Endothelial cell of umbilical vein (primary cell): ENCODE data around the gene HOXB5. TPM values are rescaled to one million over a fixed set of nuclear protein-coding genes. Genes with fewer than 3 reads are reported as not detected.

ENCODE experiments used
- BruUV-seq: library from RNA; stranded (reverse); fragments of 400-500 nt; replicated peaks from 2 replicates; lab custom pipeline; 2021; lab: Mats Ljungman, UMichigan
- CTCF ChIA-PET: fragments of 300-600, 350-600 bp; sonication (Branson Sonifier 250); formaldehyde crosslinking; loops from one replicate; lab custom pipeline; 2021; ENCODE audit warnings: antibody characterized with exemption, inconsistent platforms; lab: Charles Lee
- POLR2A ChIA-PET: fragments of 300-600, 350-600 bp; sonication (Branson Sonifier 250); formaldehyde crosslinking; loops from one replicate; lab custom pipeline; 2021; ENCODE audit warnings: antibody characterized with exemption, inconsistent platforms; lab: Charles Lee
- DNase-seq: peaks from one replicate; pipeline ENCODE4 v3.0.0-alpha.2; 2011; ENCODE audit warnings: low read depth, low spot score
- FAIRE-seq: peaks from 2 replicates; lab custom pipeline; 2011; peaks lifted over from hg19 to GRCh38; lab: Jason Lieb, UNC
- H2AFZ ChIP-seq: 2 replicates; pipeline ENCODE4 v1.6.0; 2012; ENCODE audit warnings: low read depth, low read length, control low read depth, inconsistent platforms
- H3K27ac ChIP-seq: 2 replicates; pipeline ENCODE4 v1.5.1; 2011; ENCODE audit warnings: low read depth, mild to moderate bottlenecking, control low read depth, low read length, moderate library complexity; ENCODE audit not compliant: insufficient read depth
- H3K27me3 ChIP-seq, 2 experiments: 2 replicates each; pipeline versions ENCODE4 v1.6.0 to v1.6.1; 2011; ENCODE audit warnings: low read length in 2 of 2, mixed read lengths in 1 of 2; ENCODE audit not compliant: control insufficient read depth in 2 of 2, insufficient read depth in 2 of 2
- H3K36me3 ChIP-seq, 2 experiments: 2 replicates in 1 of 2; 3 replicates in 1 of 2; pipeline ENCODE4 v1.5.1; 2011; ENCODE audit warnings: low read length in 2 of 2, mild to moderate bottlenecking in 1 of 2, moderate library complexity in 1 of 2; ENCODE audit not compliant: control insufficient read depth in 2 of 2, insufficient read depth in 2 of 2; ENCODE audit errors: extremely low read depth in 1 of 2
- H3K4me1 ChIP-seq: 3 replicates; pipeline ENCODE4 v1.5.1; 2011; ENCODE audit warnings: mild to moderate bottlenecking, low read length; ENCODE audit not compliant: control insufficient read depth, insufficient read depth; ENCODE audit errors: extremely low read depth
- H3K4me2 ChIP-seq: 2 replicates; pipeline ENCODE4 v1.6.1; 2011; ENCODE audit warnings: low read length, control low read depth, mixed read lengths; ENCODE audit not compliant: insufficient read depth
- H3K4me3 ChIP-seq, 3 experiments: fragments of 200-600 bp in 1 of 3; sonication (generic), shearing (Covaris generic) in 1 of 3; replicated peaks in 1 of 3; 2 replicates each; pipeline ENCODE4 v1.5.1; 2011 to 2016; ENCODE audit warnings: control low read depth in 3 of 3, low read length in 3 of 3, mild to moderate bottlenecking in 2 of 3, inconsistent platforms in 1 of 3, low read depth in 1 of 3, moderate library complexity in 1 of 3; ENCODE audit not compliant: insufficient read depth in 1 of 3
- H3K79me2 ChIP-seq: 2 replicates; pipeline ENCODE4 v1.6.0; 2012; ENCODE audit warnings: low read length, inconsistent platforms; ENCODE audit not compliant: control insufficient read depth, insufficient read depth
- H3K9ac ChIP-seq: replicated peaks from 2 replicates; pipeline ENCODE3; 2011; ENCODE audit warnings: low read length, control low read depth; ENCODE audit not compliant: insufficient read depth; ENCODE audit errors: extremely low read depth
- H3K9me1 ChIP-seq: replicated peaks from 3 replicates; pipeline ENCODE4 v1.6.0; 2011; ENCODE audit warnings: mild to moderate bottlenecking, low read length; ENCODE audit not compliant: control insufficient read depth, insufficient read depth; ENCODE audit errors: extremely low read depth
- H3K9me3 ChIP-seq: replicated peaks from 2 replicates; pipeline ENCODE4 v1.5.1; 2012; ENCODE audit warnings: low read length, inconsistent platforms; ENCODE audit not compliant: control insufficient read depth, insufficient read depth
- H4K20me1 ChIP-seq: replicated peaks from 2 replicates; pipeline ENCODE3; 2011; ENCODE audit warnings: mild to moderate bottlenecking, low read length; ENCODE audit not compliant: control insufficient read depth, insufficient read depth; ENCODE audit errors: extremely low read depth
- FOS ChIP-seq: IDR thresholded peaks from 2 replicates; pipeline ENCODE4 v1.6.1; 2011; ENCODE audit warnings: mild to moderate bottlenecking, low read length, moderate library complexity, borderline replicate concordance; ENCODE audit not compliant: insufficient read depth
- dilution Hi-C: fragments of 300-500 bp; cut with MboI; formaldehyde crosslinking; loops from one replicate; pipeline ENCODE4 v1.15.0; 2019; ENCODE audit warnings: low sequenced_read_pairs; ENCODE audit not compliant: extremely low pct_ligation_motif_present
- intact Hi-C: fragments of 100-400 bp; cut with micrococcal nuclease; formaldehyde crosslinking; loops from one replicate; pipeline ENCODE4 v1.10.0; 2022
- polyA plus RNA-seq, 4 experiments: library from polyadenylated mRNA; depleted of rRNA in 3 of 4; stranded (reverse) in 3 of 4; unstranded in 1 of 4; fragments of >200 nt; gene quantifications; 2 replicates each; pipeline versions ENCODE4 v1.2.1 to v1.2.3, GENCODE V29; 2011 to 2012; ENCODE audit warnings: missing spikeins in 1 of 4
- total RNA-seq: library from RNA; stranded (reverse); gene quantifications from 2 replicates; pipeline ENCODE4 v1.2.3, GENCODE V29; 2021
- TF ChIP-seq, protein P1 (sequence below), 2 donors: IDR thresholded peaks; 1 replicate in 1 of 2; 2 replicates in 1 of 2; pipeline ENCODE4 v1.5.1; 2011; ENCODE audit warnings: low read length in 2 of 2, mild to moderate bottlenecking in 2 of 2, moderate library complexity in 2 of 2, control low read depth in 1 of 2, inconsistent platforms in 1 of 2, low read depth in 1 of 2; ENCODE audit not compliant: insufficient read depth in 1 of 2; ENCODE audit errors: extremely low read depth in 1 of 2

The HOXB5 gene
- total and polyA plus RNA-seq, 2 donors (not counting 3 experiments of a cell fraction or from before 2014, with no cell fraction given) = 2.0 to 8.5 TPM

DNA sequence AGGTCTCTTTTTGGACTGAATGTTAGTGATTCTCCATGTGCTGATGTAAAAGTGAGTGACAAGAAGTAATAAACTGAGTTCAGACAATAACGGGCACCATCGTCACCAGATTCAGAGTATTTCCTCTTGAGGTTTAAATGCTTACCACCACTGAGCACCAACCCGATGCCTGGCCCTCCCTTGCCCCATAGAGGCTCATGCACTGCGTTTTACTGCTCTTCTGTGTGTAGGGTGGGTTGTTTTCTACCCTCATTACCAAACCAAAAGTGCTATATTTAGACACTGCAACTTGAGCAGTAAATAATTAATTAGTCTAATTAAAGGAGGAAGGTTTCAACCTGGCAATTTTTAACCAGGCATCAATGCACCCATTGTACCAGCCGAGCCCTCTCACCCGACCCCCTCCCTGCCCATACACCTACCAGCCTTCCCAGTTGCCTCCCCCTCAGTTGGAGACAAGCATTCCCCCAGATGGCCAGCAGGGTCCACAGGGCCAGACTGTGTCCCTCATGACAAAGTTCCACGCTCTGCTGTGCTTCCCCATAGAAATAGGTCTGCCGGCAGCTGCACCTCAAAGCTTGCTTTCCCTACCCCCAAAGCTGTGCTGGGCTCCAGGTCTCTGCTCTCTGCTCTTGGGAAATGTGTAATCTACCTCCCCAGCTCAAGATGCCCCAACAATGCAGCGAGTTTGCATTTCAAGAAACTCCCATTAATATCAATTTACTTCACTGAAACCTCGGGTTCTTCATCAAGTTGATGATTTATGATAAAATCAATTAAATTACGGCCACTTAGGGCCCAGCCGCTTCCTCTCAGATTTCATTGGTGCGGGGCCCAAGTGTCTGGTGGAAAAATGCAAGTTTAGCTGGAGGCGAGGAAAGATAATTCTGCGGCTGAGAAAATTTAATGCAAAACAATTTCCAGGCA is 31.4 kb downstream of the HOXB5 start:
- Histone ChIP-seq H3K4me3 (no peak overlapping the region), H3K9ac (no peak overlapping the region), H3K4me1 (peaks cover 32% of the 10 kb centered on the region), H3K27me3 (no peaks in the 10 kb centered on the region), H3K27ac (no peak overlapping the region), H3K9me1 (no peaks in the 10 kb centered on the region), H3K36me3 (peaks cover 0 to 5% of the 10 kb centered on the region in 2 experiments), H4K20me1 (no peaks in the 10 kb centered on the region), H3K9me3 (no peaks in the 10 kb centered on the region), H2AFZ (no peak overlapping the region), H3K4me2 (no peak overlapping the region), H3K79me2 (peaks cover 71% of the 10 kb centered on the region)
- intact Hi-C loops (loop anchor here (2.0 kb wide), 1 partner anchor 13 kb away; no protein-coding TSS in a partner anchor), dilution Hi-C loops (no loop called here)
- DNase-seq (no peak), FAIRE-seq (no peak)
- POLR2A ChIA-PET = no interaction called here
- TF ChIP-seq, protein P1, sequence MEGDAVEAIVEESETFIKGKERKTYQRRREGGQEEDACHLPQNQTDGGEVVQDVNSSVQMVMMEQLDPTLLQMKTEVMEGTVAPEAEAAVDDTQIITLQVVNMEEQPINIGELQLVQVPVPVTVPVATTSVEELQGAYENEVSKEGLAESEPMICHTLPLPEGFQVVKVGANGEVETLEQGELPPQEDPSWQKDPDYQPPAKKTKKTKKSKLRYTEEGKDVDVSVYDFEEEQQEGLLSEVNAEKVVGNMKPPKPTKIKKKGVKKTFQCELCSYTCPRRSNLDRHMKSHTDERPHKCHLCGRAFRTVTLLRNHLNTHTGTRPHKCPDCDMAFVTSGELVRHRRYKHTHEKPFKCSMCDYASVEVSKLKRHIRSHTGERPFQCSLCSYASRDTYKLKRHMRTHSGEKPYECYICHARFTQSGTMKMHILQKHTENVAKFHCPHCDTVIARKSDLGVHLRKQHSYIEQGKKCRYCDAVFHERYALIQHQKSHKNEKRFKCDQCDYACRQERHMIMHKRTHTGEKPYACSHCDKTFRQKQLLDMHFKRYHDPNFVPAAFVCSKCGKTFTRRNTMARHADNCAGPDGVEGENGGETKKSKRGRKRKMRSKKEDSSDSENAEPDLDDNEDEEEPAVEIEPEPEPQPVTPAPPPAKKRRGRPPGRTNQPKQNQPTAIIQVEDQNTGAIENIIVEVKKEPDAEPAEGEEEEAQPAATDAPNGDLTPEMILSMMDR (IDR thresholded peaks at IDR 0.05; ENCODE audit: extremely low read depth in 1 of 2, insufficient read depth in 1 of 2, low read depth in 1 of 2, low read length in 2 of 2) = peak; percentile 34 to 51
- no peak for TF ChIP-seq FOS
- no TSS peak for BruUV-seq
- CTCF ChIA-PET = interaction anchor here (1.1 to 1.4 kb wide), 2 partner anchors 8 to 16 kb away, joined by 3 read pairs; partner anchors contain the start of gene HOXB4
